Measurements from ENCODE around the gene ZP3. TPM values are rescaled to one million over a fixed set of nuclear protein-coding genes. Genes with fewer than 3 reads are reported as not detected.
"Not testable (repeated sequence)": the region's sequence is repeated elsewhere in the genome, so short reads cannot be mapped to it uniquely, and the experiment has no call there.

ZP3 gene
- total RNA-seq, 1 experiment from 2014 or later = 5.6 TPM

DNA sequence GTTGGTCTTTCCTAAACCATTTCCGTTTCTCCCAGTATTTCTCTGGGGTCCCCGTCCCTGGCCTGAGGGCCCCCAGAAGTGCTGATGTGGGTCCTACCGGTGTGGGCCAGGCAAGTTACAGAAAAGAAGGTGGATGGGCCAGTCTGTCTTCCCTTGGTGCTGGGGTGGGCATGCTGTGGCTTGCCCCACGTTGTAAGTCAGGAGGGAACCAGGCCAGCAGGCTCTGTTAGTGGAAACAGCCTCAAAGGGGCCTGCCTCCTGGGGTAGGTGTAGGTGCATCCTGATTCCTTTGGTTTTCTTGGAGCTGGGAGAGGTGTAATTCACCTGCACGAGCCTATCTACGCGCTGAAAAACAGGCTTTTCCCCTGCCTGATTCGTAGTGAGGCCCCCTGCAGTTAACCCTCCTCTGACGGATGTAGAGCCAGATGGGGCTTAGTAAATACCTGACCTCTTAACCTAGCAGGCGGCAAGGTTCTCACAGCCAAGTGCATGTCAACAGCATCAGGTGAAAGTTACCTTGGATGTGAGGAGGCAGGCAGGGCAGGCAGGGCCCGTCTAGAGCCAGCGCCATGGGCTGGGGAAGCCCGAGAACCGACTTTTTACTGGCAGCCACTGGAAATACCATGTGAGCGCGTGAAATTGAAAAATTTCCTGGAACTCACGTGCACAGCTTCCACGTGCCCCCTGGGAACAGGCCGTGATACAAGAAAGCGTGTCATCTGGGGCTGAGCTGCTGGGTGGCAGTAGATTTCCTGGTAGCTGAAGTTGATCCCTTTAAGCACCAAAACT, 61.3 kb downstream of the ZP3 start:
- intact Hi-C loops (cut with micrococcal nuclease); H3K9me3 Mint-ChIP-seq (ENCODE audit: unreplicated experiment); H3K27me3 Mint-ChIP-seq (ENCODE audit: insufficient read depth, unreplicated experiment); POLR2A ChIA-PET; DNase-seq (ENCODE audit: unreplicated experiment); H3K27ac Mint-ChIP-seq (ENCODE audit: low read depth, unreplicated experiment); H3K4me3 Mint-ChIP-seq (ENCODE audit: unreplicated experiment); H3K4me1 Mint-ChIP-seq (ENCODE audit: insufficient read depth, unreplicated experiment); BruUV-seq (replicated peaks): not testable (repeated sequence)
- CTCF ChIA-PET = interaction anchor here (0.6 kb wide), 1 partner anchor 233 kb away, joined by 3 read pairs; no protein-coding TSS in a partner anchor
- H3K36me3 Mint-ChIP-seq (ENCODE audit: insufficient read depth, unreplicated experiment) = peaks cover 18% of the 10 kb centered on the region

- intact Hi-C loops (cut with micrococcal nuclease); H3K4me1 Mint-ChIP-seq (ENCODE audit: insufficient read depth, unreplicated experiment): not testable (repeated sequence)
Measured at GRCh38 chr7:76486618-76487017, 61.9 kb downstream of the ZP3 start.

GRCh38 chr7:76487969-76488368, 63.2 kb downstream of the ZP3 start:
- BruUV-seq (replicated peaks); DNase-seq (ENCODE audit: unreplicated experiment); CTCF ChIA-PET; H3K27ac Mint-ChIP-seq (ENCODE audit: low read depth, unreplicated experiment); H3K4me3 Mint-ChIP-seq (ENCODE audit: unreplicated experiment); H3K27me3 Mint-ChIP-seq (ENCODE audit: insufficient read depth, unreplicated experiment); POLR2A ChIA-PET; H3K9me3 Mint-ChIP-seq (ENCODE audit: unreplicated experiment); intact Hi-C loops (cut with micrococcal nuclease); H3K4me1 Mint-ChIP-seq (ENCODE audit: insufficient read depth, unreplicated experiment); H3K36me3 Mint-ChIP-seq (ENCODE audit: insufficient read depth, unreplicated experiment): not testable (repeated sequence)

More at GRCh38 chr7:76486618-76487017, 61.9 kb downstream of the ZP3 start:
- CTCF ChIA-PET = interaction anchor here (0.6 kb wide), 1 partner anchor 234 kb away, joined by 3 read pairs; no protein-coding TSS in a partner anchor
- H3K36me3 Mint-ChIP-seq (ENCODE audit: insufficient read depth, unreplicated experiment) = peaks cover 16% of the 10 kb centered on the region
- POLR2A ChIA-PET; H3K27ac Mint-ChIP-seq (ENCODE audit: low read depth, unreplicated experiment); DNase-seq (ENCODE audit: unreplicated experiment); H3K9me3 Mint-ChIP-seq (ENCODE audit: unreplicated experiment); H3K4me3 Mint-ChIP-seq (ENCODE audit: unreplicated experiment); BruUV-seq (replicated peaks); H3K27me3 Mint-ChIP-seq (ENCODE audit: insufficient read depth, unreplicated experiment): not testable (repeated sequence)

Other genes with a start within 250 kb of the ZP3 start
- 0.70 and 0.71 TPM in 2 replicates for gene SRRM3, start 223.1 kb upstream of the ZP3 start, total RNA-seq (2022)
- gene HSPB1, start 122.3 kb upstream of the ZP3 start, total RNA-seq (2022) = 158 and 198 TPM in 2 replicates
- gene YWHAG, start 66.0 kb upstream of the ZP3 start, total RNA-seq (2022) = 177 and 178 TPM in 2 replicates
- gene SSC4D, start 15.3 kb upstream of the ZP3 start, total RNA-seq (2022) = 0.42 and 0.58 TPM in 2 replicates
- gene DTX2, start 36.8 kb downstream of the ZP3 start, total RNA-seq (2022) = 29.9 and 35.2 TPM in 2 replicates
- 1.0 and 1.1 TPM in 2 replicates for gene UPK3B, start 85.6 kb downstream of the ZP3 start, total RNA-seq (2022)
- gene SPDYE16, start 118.3 kb downstream of the ZP3 start, total RNA-seq (2022) = 0.29 TPM in 1 of 2 replicates, not detected in the other
- 8.9 and 10.6 TPM in 2 replicates for gene POMZP3, start 202.3 kb downstream of the ZP3 start, total RNA-seq (2022)